Subcutaneous abdominal adipose tissue (tissue), 5 donors: ENCODE data around the gene CCR3.

Experiments
- H3K27ac ChIP-seq: one replicate; pipeline ENCODE4 v1.7.0; 2013; ENCODE audit warnings: low read depth, mild to moderate bottlenecking, inconsistent platforms, low read length, moderate library complexity
- H3K27me3 ChIP-seq, 5 donors: one replicate each; pipeline ENCODE4 v1.7.0; 2013; ENCODE audit warnings: low read length in 5 of 5, inconsistent platforms in 1 of 5; ENCODE audit not compliant: control insufficient read depth in 5 of 5, insufficient read depth in 4 of 5
- H3K36me3 ChIP-seq, 5 donors: one replicate each; pipeline ENCODE4 v1.7.0; 2013; ENCODE audit warnings: low read length in 5 of 5; ENCODE audit not compliant: control insufficient read depth in 5 of 5, insufficient read depth in 5 of 5
- H3K4me1 ChIP-seq, 5 donors: one replicate each; pipeline ENCODE4 v1.7.0; 2013; ENCODE audit warnings: low read length in 5 of 5, mild to moderate bottlenecking in 3 of 5, moderate library complexity in 1 of 5; ENCODE audit not compliant: control insufficient read depth in 5 of 5, insufficient read depth in 5 of 5
- H3K4me3 ChIP-seq, 5 donors: one replicate each; pipeline ENCODE4 v1.7.0; 2013; ENCODE audit warnings: low read length in 5 of 5, low read depth in 1 of 5
- H3K9ac ChIP-seq, 5 donors: one replicate each; pipeline ENCODE4 v1.7.0; 2013; ENCODE audit warnings: low read length in 5 of 5, mild to moderate bottlenecking in 4 of 5, moderate library complexity in 3 of 5
- H3K9me3 ChIP-seq, 5 donors: one replicate each; pipeline ENCODE4 v1.7.0; 2013; ENCODE audit warnings: low read length in 5 of 5; ENCODE audit not compliant: control insufficient read depth in 5 of 5
- donor health status: healthy.
- donor health status: healthy.
- donor health status: healthy.
- donor health status: healthy.
- donor health status: healthy.

Gene CCR3

GRCh38 chr3:46282041-46282440 is 39.8 kb downstream of the CCR3 start:
- Histone ChIP-seq H3K27me3 (no peaks in the 10 kb centered on the region), H3K4me3 (no peak overlapping the region), H3K36me3 (no peaks in the 10 kb centered on the region), H3K9ac (no peak overlapping the region), H3K4me1 (no peaks in the 10 kb centered on the region), H3K27ac (no peak overlapping the region), H3K9me3 (peaks cover 0 to 7% (median 6%) of the 10 kb centered on the region in 5 donors)

GRCh38 chr3:46282696-46283095 is 40.4 kb downstream of the CCR3 start:
- H3K27ac ChIP-seq: no peak overlapping the region
- no peaks in the 10 kb centered on the region for H3K4me1 ChIP-seq
- no peaks in the 10 kb centered on the region for H3K27me3 ChIP-seq
- H3K4me3 ChIP-seq: no peak overlapping the region
- peaks cover 0 to 7% (median 6%) of the 10 kb centered on the region in 5 donors for H3K9me3 ChIP-seq
- H3K9ac ChIP-seq: no peak overlapping the region
- no peaks in the 10 kb centered on the region for H3K36me3 ChIP-seq

- peaks cover 0 to 6% (median 4%) of the 10 kb centered on the region in 5 donors for H3K9me3 ChIP-seq
- no peak overlapping the region for H3K27ac ChIP-seq
- no peaks in the 10 kb centered on the region for H3K4me1 ChIP-seq
- no peak overlapping the region for H3K9ac ChIP-seq
- no peaks in the 10 kb centered on the region for H3K27me3 ChIP-seq
- H3K4me3 ChIP-seq: no peak overlapping the region
- H3K36me3 ChIP-seq: no peaks in the 10 kb centered on the region
Measured at GRCh38 chr3:46283881-46284450, 41.7 kb downstream of the CCR3 start.

GRCh38 chr3:46284981-46285683 is 42.9 kb downstream of the CCR3 start:
- Histone ChIP-seq H3K4me3 (no peak overlapping the region), H3K36me3 (no peaks in the 10 kb centered on the region), H3K9ac (no peak overlapping the region), H3K27ac (no peak overlapping the region), H3K9me3 (no peaks in the 10 kb centered on the region), H3K4me1 (no peaks in the 10 kb centered on the region), H3K27me3 (no peaks in the 10 kb centered on the region)

- Histone ChIP-seq H3K9ac (no peak overlapping the region), H3K27ac (no peak overlapping the region), H3K4me1 (no peaks in the 10 kb centered on the region), H3K4me3 (no peak overlapping the region), H3K9me3 (no peaks in the 10 kb centered on the region), H3K36me3 (no peaks in the 10 kb centered on the region), H3K27me3 (no peaks in the 10 kb centered on the region)
Measured at GRCh38 chr3:46285931-46286619, 43.8 kb downstream of the CCR3 start.

- no peaks in the 10 kb centered on the region for H3K36me3 ChIP-seq
- no peaks in the 10 kb centered on the region for H3K27me3 ChIP-seq
- H3K9me3 ChIP-seq: no peaks in the 10 kb centered on the region
- H3K4me3 ChIP-seq: no peak overlapping the region
- H3K9ac ChIP-seq: no peak overlapping the region
- no peaks in the 10 kb centered on the region for H3K4me1 ChIP-seq
- H3K27ac ChIP-seq: no peak overlapping the region
Measured at GRCh38 chr3:46286947-46287565, 44.8 kb downstream of the CCR3 start.

- no peak overlapping the region for H3K4me3 ChIP-seq
- H3K4me1 ChIP-seq: no peaks in the 10 kb centered on the region
- no peaks in the 10 kb centered on the region for H3K27me3 ChIP-seq
- no peak overlapping the region for H3K9ac ChIP-seq
- no peaks in the 10 kb centered on the region for H3K9me3 ChIP-seq
- no peak overlapping the region for H3K27ac ChIP-seq
- no peaks in the 10 kb centered on the region for H3K36me3 ChIP-seq
Measured at GRCh38 chr3:46289551-46289950, 47.3 kb downstream of the CCR3 start.

- Histone ChIP-seq H3K4me3 (no peak overlapping the region), H3K9me3 (no peaks in the 10 kb centered on the region)
Measured at GRCh38 chr3:46289966-46290365, 47.7 kb downstream of the CCR3 start.

GRCh38 chr3:46291046-46291445 is 48.8 kb downstream of the CCR3 start:
- H3K4me3 ChIP-seq: no peak overlapping the region
- no peak overlapping the region for H3K27ac ChIP-seq
- H3K9me3 ChIP-seq: no peaks in the 10 kb centered on the region
- H3K36me3 ChIP-seq: no peaks in the 10 kb centered on the region
- H3K27me3 ChIP-seq: no peaks in the 10 kb centered on the region
- no peaks in the 10 kb centered on the region for H3K4me1 ChIP-seq
- no peak overlapping the region for H3K9ac ChIP-seq

More at GRCh38 chr3:46289966-46290365, 47.7 kb downstream of the CCR3 start:
- Histone ChIP-seq H3K27ac (no peak overlapping the region), H3K4me1 (no peaks in the 10 kb centered on the region), H3K36me3 (no peaks in the 10 kb centered on the region), H3K27me3 (no peaks in the 10 kb centered on the region), H3K9ac (no peak overlapping the region)
